LNCaP clone FGC (cell line): Measurements from ENCODE around the gene NCK2.

ENCODE experiments used
- DNase-seq: peaks from one replicate; pipeline ENCODE4 v3.0.0-alpha.2; 2011; ENCODE audit warnings: low read depth
- H3K4me3 ChIP-seq: 2 replicates; pipeline ENCODE4 v1.5.1; 2011; ENCODE audit warnings: mild to moderate bottlenecking, low read depth, low read length, control low read depth
- CTCF ChIP-seq: IDR thresholded peaks from 2 replicates; pipeline ENCODE4 v1.5.1; 2012; ENCODE audit warnings: mild to moderate bottlenecking; ENCODE audit not compliant: control insufficient read depth, insufficient read depth; ENCODE audit errors: extremely low read depth

NCK2 gene

GRCh38 chr2:105875241-105875640 is 130.5 kb downstream of the NCK2 start:
- no peak for DNase-seq
- no peak overlapping the region for H3K4me3 ChIP-seq
- no peak for TF ChIP-seq CTCF

GRCh38 chr2:105876191-105876590 is 131.5 kb downstream of the NCK2 start:
- no peak overlapping the region for H3K4me3 ChIP-seq
- no peak for DNase-seq
- TF ChIP-seq CTCF, result no peak

GRCh38 chr2:105877945-105878344 is 133.2 kb downstream of the NCK2 start:
- DNase-seq, result no peak
- no peak for TF ChIP-seq CTCF
- no peak overlapping the region for H3K4me3 ChIP-seq

GRCh38 chr2:105879106-105879802 is 134.5 kb downstream of the NCK2 start:
- TF ChIP-seq CTCF, result no peak
- DNase-seq, result no peak
- H3K4me3 ChIP-seq, result no peak overlapping the region

GRCh38 chr2:105879803-105880300 is 135.1 kb downstream of the NCK2 start:
- no peak overlapping the region for H3K4me3 ChIP-seq
- TF ChIP-seq CTCF, result no peak
- no peak for DNase-seq

GRCh38 chr2:105880637-105881036 is 135.9 kb downstream of the NCK2 start:
- no peak for TF ChIP-seq CTCF

More at GRCh38 chr2:105880637-105881036, 135.9 kb downstream of the NCK2 start:
- no peak for DNase-seq
- H3K4me3 ChIP-seq, result no peak overlapping the region
